ENCODE measurements around the gene CYSLTR2. TPM values are rescaled to one million over a fixed set of nuclear protein-coding genes. Genes with fewer than 3 reads are reported as not detected.

CYSLTR2 gene
- total and polyA plus RNA-seq, 5 donors from 2014 or later, result 0.20 to 4.5 (median 0.61) TPM

GRCh38 chr13:48739386-48739964 lies 85.7 kb downstream of the CYSLTR2 start:
- Mint-ChIP-seq H3K36me3 (no peaks in the 10 kb centered on the region), H3K4me1 (no peaks in the 10 kb centered on the region), H3K27me3 (peaks cover 7% of the 10 kb centered on the region), H3K4me3 (no peak overlapping the region), H3K27ac (peak overlapping the region in 1 of 3 donors; percentile 2), H3K9me3 (peaks cover 0 to 3% (median 0%) of the 10 kb centered on the region in 7 donors)
- no peak overlapping the region for H3K4me3 ChIP-seq (ENCODE audit: low read depth, low read length)
- H3K27ac ChIP-seq (ENCODE audit: insufficient read depth, low read length, poor library complexity, severe bottlenecking), result no peak overlapping the region
- H3K4me1 ChIP-seq (ENCODE audit: control insufficient read depth, insufficient read depth, low read length, poor library complexity, severe bottlenecking), result no peaks in the 10 kb centered on the region
- H3K27me3 ChIP-seq (ENCODE audit: control insufficient read depth, insufficient read depth, low read length), result no peaks in the 10 kb centered on the region
- H3K9me3 ChIP-seq (ENCODE audit: control insufficient read depth in 2 of 2, low read length in 2 of 2), result no peaks in the 10 kb centered on the region
- no peaks in the 10 kb centered on the region for H3K36me3 ChIP-seq (ENCODE audit: control insufficient read depth, insufficient read depth, low read length)
- no peak for ATAC-seq (ENCODE audit: low read depth in 2 of 2)
- no peak for DNase-seq

- Mint-ChIP-seq H3K4me3 (no peak overlapping the region), H3K27ac (peak overlapping the region in 1 of 3 donors; percentile 42), H3K9me3 (peaks cover 0 to 3% (median 0%) of the 10 kb centered on the region in 7 donors), H3K4me1 (no peaks in the 10 kb centered on the region), H3K27me3 (peaks cover 7% of the 10 kb centered on the region), H3K36me3 (no peaks in the 10 kb centered on the region)
- H3K4me3 ChIP-seq (ENCODE audit: low read depth, low read length), result no peak overlapping the region
- no peaks in the 10 kb centered on the region for H3K4me1 ChIP-seq (ENCODE audit: control insufficient read depth, insufficient read depth, low read length, poor library complexity, severe bottlenecking)
- ATAC-seq (ENCODE audit: low read depth in 2 of 2), result no peak
- H3K9me3 ChIP-seq (ENCODE audit: control insufficient read depth in 2 of 2, low read length in 2 of 2), result no peaks in the 10 kb centered on the region
- no peaks in the 10 kb centered on the region for H3K27me3 ChIP-seq (ENCODE audit: control insufficient read depth, insufficient read depth, low read length)
- H3K36me3 ChIP-seq (ENCODE audit: control insufficient read depth, insufficient read depth, low read length), result no peaks in the 10 kb centered on the region
- no peak overlapping the region for H3K27ac ChIP-seq (ENCODE audit: insufficient read depth, low read length, poor library complexity, severe bottlenecking)
- no peak for DNase-seq
Measured at GRCh38 chr13:48741377-48741776, 87.6 kb downstream of the CYSLTR2 start.

- Mint-ChIP-seq H3K9me3 (peaks cover 0 to 3% (median 0%) of the 10 kb centered on the region in 7 donors), H3K27me3 (no peaks in the 10 kb centered on the region), H3K4me1 (peaks cover 7 to 16% (median 9%) of the 10 kb centered on the region in 4 donors), H3K36me3 (no peaks in the 10 kb centered on the region), H3K27ac (no peak overlapping the region), H3K4me3 (no peak overlapping the region)
- H3K27me3 ChIP-seq (ENCODE audit: control insufficient read depth, insufficient read depth, low read length), result no peaks in the 10 kb centered on the region
- no peaks in the 10 kb centered on the region for H3K9me3 ChIP-seq (ENCODE audit: control insufficient read depth in 2 of 2, low read length in 2 of 2)
- no peak overlapping the region for H3K27ac ChIP-seq (ENCODE audit: insufficient read depth, low read length, poor library complexity, severe bottlenecking)
- no peaks in the 10 kb centered on the region for H3K36me3 ChIP-seq (ENCODE audit: control insufficient read depth, insufficient read depth, low read length)
- H3K4me3 ChIP-seq (ENCODE audit: low read depth, low read length), result no peak overlapping the region
- ATAC-seq (ENCODE audit: low read depth in 2 of 2), result no peak
- peaks cover 5% of the 10 kb centered on the region for H3K4me1 ChIP-seq (ENCODE audit: control insufficient read depth, insufficient read depth, low read length, poor library complexity, severe bottlenecking)
- no peak for DNase-seq
Measured at GRCh38 chr13:48746821-48747220, 93.1 kb downstream of the CYSLTR2 start.

GRCh38 chr13:48748681-48749080 lies 95.0 kb downstream of the CYSLTR2 start:
- H3K4me3 ChIP-seq (ENCODE audit: low read depth, low read length), result no peak overlapping the region
- no peak overlapping the region for H3K27ac ChIP-seq (ENCODE audit: insufficient read depth, low read length, poor library complexity, severe bottlenecking)
- H3K9me3 ChIP-seq (ENCODE audit: control insufficient read depth in 2 of 2, low read length in 2 of 2), result no peaks in the 10 kb centered on the region
- Mint-ChIP-seq H3K4me3 (no peak overlapping the region), H3K36me3 (no peaks in the 10 kb centered on the region), H3K9me3 (peaks cover 0 to 1% (median 0%) of the 10 kb centered on the region in 7 donors), H3K4me1 (peaks cover 7 to 16% (median 9%) of the 10 kb centered on the region in 4 donors), H3K27me3 (no peaks in the 10 kb centered on the region), H3K27ac (no peak overlapping the region)
- peaks cover 5% of the 10 kb centered on the region for H3K4me1 ChIP-seq (ENCODE audit: control insufficient read depth, insufficient read depth, low read length, poor library complexity, severe bottlenecking)
- H3K27me3 ChIP-seq (ENCODE audit: control insufficient read depth, insufficient read depth, low read length), result no peaks in the 10 kb centered on the region
- ATAC-seq (ENCODE audit: low read depth in 2 of 2), result no peak
- no peak for DNase-seq
- H3K36me3 ChIP-seq (ENCODE audit: control insufficient read depth, insufficient read depth, low read length), result no peaks in the 10 kb centered on the region

- H3K9me3 Mint-ChIP-seq, result peaks cover 0 to 1% (median 0%) of the 10 kb centered on the region in 7 donors
- H3K4me1 Mint-ChIP-seq, result peaks cover 7 to 16% (median 9%) of the 10 kb centered on the region in 4 donors
- no peak overlapping the region for H3K4me3 Mint-ChIP-seq
- ATAC-seq (ENCODE audit: low read depth in 2 of 2) (no peak), DNase-seq (no peak)
- no peaks in the 10 kb centered on the region for H3K36me3 ChIP-seq (ENCODE audit: control insufficient read depth, insufficient read depth, low read length)
- H3K9me3 ChIP-seq (ENCODE audit: control insufficient read depth in 2 of 2, low read length in 2 of 2), result no peaks in the 10 kb centered on the region
- H3K27ac ChIP-seq (ENCODE audit: insufficient read depth, low read length, poor library complexity, severe bottlenecking), result no peak overlapping the region
- H3K27ac Mint-ChIP-seq, result peak overlapping the region in 2 of 3 donors; percentile 84 to 85
- no peaks in the 10 kb centered on the region for H3K27me3 Mint-ChIP-seq
- H3K4me3 ChIP-seq (ENCODE audit: low read depth, low read length), result peak overlapping the region; percentile 43
- no peaks in the 10 kb centered on the region for H3K27me3 ChIP-seq (ENCODE audit: control insufficient read depth, insufficient read depth, low read length)
- no peaks in the 10 kb centered on the region for H3K36me3 Mint-ChIP-seq
- H3K4me1 ChIP-seq (ENCODE audit: control insufficient read depth, insufficient read depth, low read length, poor library complexity, severe bottlenecking), result peaks cover 5% of the 10 kb centered on the region
Measured at GRCh38 chr13:48749144-48749543, 95.4 kb downstream of the CYSLTR2 start.

- no peaks in the 10 kb centered on the region for H3K9me3 ChIP-seq (ENCODE audit: control insufficient read depth in 2 of 2, low read length in 2 of 2)
- peaks cover 5% of the 10 kb centered on the region for H3K4me1 ChIP-seq (ENCODE audit: control insufficient read depth, insufficient read depth, low read length, poor library complexity, severe bottlenecking)
- peaks cover 0 to 2% (median 0%) of the 10 kb centered on the region in 7 donors for H3K9me3 Mint-ChIP-seq
- H3K4me3 Mint-ChIP-seq, result peak overlapping the region in 3 of 4 donors; percentile 58 to 73 (median 66)
- H3K27me3 ChIP-seq (ENCODE audit: control insufficient read depth, insufficient read depth, low read length), result no peaks in the 10 kb centered on the region
- DNase-seq (peak; percentile 24 to 75 (median 34)), ATAC-seq (ENCODE audit: low read depth in 2 of 2) (peak; percentile 86)
- H3K27me3 Mint-ChIP-seq, result no peaks in the 10 kb centered on the region
- peak overlapping the region in 2 of 3 donors; percentile 84 to 85 for H3K27ac Mint-ChIP-seq
- H3K27ac ChIP-seq (ENCODE audit: insufficient read depth, low read length, poor library complexity, severe bottlenecking), result no peak overlapping the region
- H3K4me1 Mint-ChIP-seq, result peaks cover 7 to 16% (median 9%) of the 10 kb centered on the region in 4 donors
- no peaks in the 10 kb centered on the region for H3K36me3 ChIP-seq (ENCODE audit: control insufficient read depth, insufficient read depth, low read length)
- peak overlapping the region; percentile 48 for H3K4me3 ChIP-seq (ENCODE audit: low read depth, low read length)
- no peaks in the 10 kb centered on the region for H3K36me3 Mint-ChIP-seq
Measured at GRCh38 chr13:48749699-48750473, 96.2 kb downstream of the CYSLTR2 start.

GRCh38 chr13:48750588-48751383 lies 97.1 kb downstream of the CYSLTR2 start:
- peaks cover 7 to 16% (median 9%) of the 10 kb centered on the region in 4 donors for H3K4me1 Mint-ChIP-seq
- ATAC-seq (ENCODE audit: low read depth in 2 of 2) (no peak), DNase-seq (no peak)
- no peaks in the 10 kb centered on the region for H3K9me3 ChIP-seq (ENCODE audit: control insufficient read depth in 2 of 2, low read length in 2 of 2)
- peaks cover 5% of the 10 kb centered on the region for H3K4me1 ChIP-seq (ENCODE audit: control insufficient read depth, insufficient read depth, low read length, poor library complexity, severe bottlenecking)
- H3K36me3 ChIP-seq (ENCODE audit: control insufficient read depth, insufficient read depth, low read length), result no peaks in the 10 kb centered on the region
- H3K4me3 Mint-ChIP-seq, result no peak overlapping the region
- H3K27me3 Mint-ChIP-seq, result no peaks in the 10 kb centered on the region
- H3K4me3 ChIP-seq (ENCODE audit: low read depth, low read length), result no peak overlapping the region
- H3K27me3 ChIP-seq (ENCODE audit: control insufficient read depth, insufficient read depth, low read length), result no peaks in the 10 kb centered on the region
- H3K27ac Mint-ChIP-seq, result peak overlapping the region in 1 of 3 donors; percentile 78
- H3K9me3 Mint-ChIP-seq, result peaks cover 0 to 10% (median 0%) of the 10 kb centered on the region in 7 donors
- no peaks in the 10 kb centered on the region for H3K36me3 Mint-ChIP-seq
- H3K27ac ChIP-seq (ENCODE audit: insufficient read depth, low read length, poor library complexity, severe bottlenecking), result no peak overlapping the region

Data from CD4-positive, CD25-positive, alpha-beta regulatory T cell (primary cell).